PFSK-1 (cell line): ENCODE results near the gene TSPO.

Source experiments
- FOXP2 ChIP-seq: optimal IDR thresholded peaks from 2 replicates; pipeline ENCODE3; 2011; ENCODE audit warnings: borderline replicate concordance, control low read depth, inconsistent platforms; ENCODE audit not compliant: insufficient read depth; ENCODE audit errors: extremely low read length, extremely low read depth
- POLR2AphosphoS5 ChIP-seq: IDR thresholded peaks from 2 replicates; pipeline ENCODE4 v1.6.1; 2012; ENCODE audit warnings: low read depth, mild to moderate bottlenecking, control low read depth, low read length, moderate library complexity
- SIN3A ChIP-seq: IDR thresholded peaks from 2 replicates; pipeline ENCODE4 v1.6.1; 2012; ENCODE audit warnings: mild to moderate bottlenecking, low read length, moderate library complexity, borderline replicate concordance; ENCODE audit not compliant: insufficient read depth
- TAF1 ChIP-seq: IDR thresholded peaks from 2 replicates; pipeline ENCODE4 v1.6.1; 2012; ENCODE audit warnings: low read length, control low read depth, borderline replicate concordance; ENCODE audit not compliant: insufficient read depth
- TF ChIP-seq, protein P1 (sequence below), 2 experiments: IDR thresholded peaks; 2 replicates each; pipeline versions ENCODE4 v1.6.1 to v1.8.0; 2011 to 2012; ENCODE audit warnings: low read depth in 2 of 2, low read length in 2 of 2, control low read depth in 1 of 2, inconsistent platforms in 1 of 2, mild to moderate bottlenecking in 1 of 2, moderate library complexity in 1 of 2; ENCODE audit not compliant: insufficient read depth in 1 of 2

The TSPO gene

DNA sequence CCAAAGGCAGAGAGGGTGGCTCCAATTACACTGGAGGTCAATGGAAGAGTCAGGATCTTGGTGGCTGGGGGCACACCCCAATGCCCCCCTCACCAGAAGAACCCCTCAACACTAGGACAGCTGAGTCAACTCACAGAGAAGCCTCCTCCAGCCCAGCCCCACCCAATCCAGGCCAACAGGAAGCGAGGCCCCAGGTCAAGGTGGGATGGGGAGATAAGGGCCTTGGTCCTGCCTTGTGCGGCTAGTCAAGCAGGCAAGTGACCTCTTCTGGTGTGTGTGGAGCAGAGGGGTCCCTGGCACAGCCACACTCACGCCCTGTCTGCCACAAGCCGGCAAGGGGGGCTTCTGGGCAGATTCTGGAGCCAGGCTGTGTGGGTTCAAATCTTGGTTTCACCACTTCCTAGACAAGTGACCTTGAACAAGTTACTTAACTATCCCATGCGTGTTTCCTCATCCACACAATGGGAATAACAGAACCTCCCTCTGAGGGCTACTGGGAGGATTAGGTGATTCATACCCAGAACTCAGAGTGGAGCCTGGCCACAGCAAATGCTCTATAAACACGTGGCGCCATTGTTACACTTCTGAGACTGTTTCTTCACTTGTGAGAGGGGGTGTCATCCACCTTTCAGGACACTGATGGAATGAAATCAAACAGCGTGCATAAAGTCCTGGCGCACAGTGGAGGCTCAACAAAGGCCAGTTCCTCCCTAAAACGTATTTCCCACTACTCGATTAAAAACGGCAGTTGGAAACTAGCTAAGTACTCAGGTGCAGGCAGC, 32.3 kb downstream of the TSPO start:
- no peak for TF ChIP-seq POLR2AphosphoS5
- TF ChIP-seq, protein P1, sequence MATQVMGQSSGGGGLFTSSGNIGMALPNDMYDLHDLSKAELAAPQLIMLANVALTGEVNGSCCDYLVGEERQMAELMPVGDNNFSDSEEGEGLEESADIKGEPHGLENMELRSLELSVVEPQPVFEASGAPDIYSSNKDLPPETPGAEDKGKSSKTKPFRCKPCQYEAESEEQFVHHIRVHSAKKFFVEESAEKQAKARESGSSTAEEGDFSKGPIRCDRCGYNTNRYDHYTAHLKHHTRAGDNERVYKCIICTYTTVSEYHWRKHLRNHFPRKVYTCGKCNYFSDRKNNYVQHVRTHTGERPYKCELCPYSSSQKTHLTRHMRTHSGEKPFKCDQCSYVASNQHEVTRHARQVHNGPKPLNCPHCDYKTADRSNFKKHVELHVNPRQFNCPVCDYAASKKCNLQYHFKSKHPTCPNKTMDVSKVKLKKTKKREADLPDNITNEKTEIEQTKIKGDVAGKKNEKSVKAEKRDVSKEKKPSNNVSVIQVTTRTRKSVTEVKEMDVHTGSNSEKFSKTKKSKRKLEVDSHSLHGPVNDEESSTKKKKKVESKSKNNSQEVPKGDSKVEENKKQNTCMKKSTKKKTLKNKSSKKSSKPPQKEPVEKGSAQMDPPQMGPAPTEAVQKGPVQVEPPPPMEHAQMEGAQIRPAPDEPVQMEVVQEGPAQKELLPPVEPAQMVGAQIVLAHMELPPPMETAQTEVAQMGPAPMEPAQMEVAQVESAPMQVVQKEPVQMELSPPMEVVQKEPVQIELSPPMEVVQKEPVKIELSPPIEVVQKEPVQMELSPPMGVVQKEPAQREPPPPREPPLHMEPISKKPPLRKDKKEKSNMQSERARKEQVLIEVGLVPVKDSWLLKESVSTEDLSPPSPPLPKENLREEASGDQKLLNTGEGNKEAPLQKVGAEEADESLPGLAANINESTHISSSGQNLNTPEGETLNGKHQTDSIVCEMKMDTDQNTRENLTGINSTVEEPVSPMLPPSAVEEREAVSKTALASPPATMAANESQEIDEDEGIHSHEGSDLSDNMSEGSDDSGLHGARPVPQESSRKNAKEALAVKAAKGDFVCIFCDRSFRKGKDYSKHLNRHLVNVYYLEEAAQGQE (IDR thresholded peaks at IDR 0.05; ENCODE audit: insufficient read depth in 1 of 2, low read depth in 2 of 2, low read length in 2 of 2) = no peak
- no peak for TF ChIP-seq FOXP2
- TF ChIP-seq SIN3A = no peak

DNA sequence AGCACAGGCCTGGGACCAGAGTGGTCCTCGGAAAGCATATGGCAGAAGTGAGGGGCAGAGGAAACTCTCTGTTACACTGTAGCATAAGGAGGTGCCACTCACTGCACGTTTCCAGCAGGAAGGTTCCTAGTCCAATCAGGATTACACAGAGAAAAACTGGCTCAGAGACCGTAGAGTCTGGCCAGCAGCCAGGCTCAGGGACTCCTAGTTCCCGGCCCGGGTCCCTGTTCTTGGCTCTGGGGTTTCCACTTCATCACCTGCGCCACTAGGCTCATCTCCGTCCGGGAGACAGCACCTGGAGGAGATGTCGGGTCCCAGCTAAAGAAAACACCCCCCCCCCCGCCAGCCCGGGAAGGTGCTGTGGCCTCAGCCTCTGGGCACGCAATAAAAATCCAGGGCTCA, 34.5 kb downstream of the TSPO start:
- no peak for TF ChIP-seq TAF1
- TF ChIP-seq FOXP2 = no peak
- TF ChIP-seq, protein P1 (IDR thresholded peaks at IDR 0.05; ENCODE audit: insufficient read depth in 1 of 2, low read depth in 2 of 2, low read length in 2 of 2) = no peak
- no peak for TF ChIP-seq POLR2AphosphoS5
- TF ChIP-seq SIN3A = no peak

DNA sequence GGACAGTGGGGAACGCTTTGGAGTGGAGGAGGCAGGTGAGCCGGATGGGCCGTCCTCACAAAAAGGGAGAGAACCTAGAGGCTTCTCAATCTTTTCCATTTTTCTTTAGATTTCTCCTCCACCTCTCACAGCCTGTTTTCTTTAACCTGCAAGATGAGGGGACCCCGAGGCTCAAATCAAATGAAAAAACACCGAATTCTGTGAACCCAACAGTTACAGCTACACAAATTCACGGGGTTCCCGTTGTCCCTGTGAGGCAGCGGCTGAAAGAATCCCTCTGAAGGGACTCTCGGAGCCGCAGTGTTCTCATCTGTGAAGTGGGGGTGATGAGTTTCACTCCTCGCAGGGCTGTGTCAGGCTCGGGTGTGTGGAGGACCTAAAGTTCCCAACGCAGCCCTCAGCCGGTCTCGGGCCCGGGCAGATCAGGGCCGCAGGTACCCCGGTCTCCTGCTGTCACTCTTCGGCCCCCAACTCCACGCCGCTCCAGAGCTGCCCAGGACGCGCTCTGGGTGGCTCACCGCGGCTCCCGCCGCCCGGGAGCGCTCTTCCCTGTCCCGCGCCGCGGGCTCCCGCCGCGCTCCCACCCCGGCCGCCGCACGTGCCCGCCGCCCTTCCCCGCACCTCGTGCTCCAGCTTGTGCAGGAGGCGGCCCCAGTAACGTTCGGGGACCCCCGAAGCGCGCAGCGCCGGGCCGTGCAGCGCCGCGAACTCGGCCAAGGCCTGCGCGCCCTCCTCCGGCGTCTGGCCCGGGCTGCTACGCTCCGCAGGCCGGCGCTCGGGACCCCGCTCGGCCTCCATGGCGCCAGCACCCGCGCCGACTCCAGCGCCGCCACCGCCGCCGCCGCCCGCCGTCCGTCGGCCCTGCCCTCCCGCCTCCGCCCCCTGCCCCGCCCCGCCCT, 35.2 kb downstream of the TSPO start, which contains the start of gene TTLL12:
TTLL12 (minus strand) TSS at position 863 of the 899 bp plus-strand sequence; CDS start at position 798, 65 bp downstream.
- TF ChIP-seq SIN3A (no peak), FOXP2 (peak; percentile 19)

DNA sequence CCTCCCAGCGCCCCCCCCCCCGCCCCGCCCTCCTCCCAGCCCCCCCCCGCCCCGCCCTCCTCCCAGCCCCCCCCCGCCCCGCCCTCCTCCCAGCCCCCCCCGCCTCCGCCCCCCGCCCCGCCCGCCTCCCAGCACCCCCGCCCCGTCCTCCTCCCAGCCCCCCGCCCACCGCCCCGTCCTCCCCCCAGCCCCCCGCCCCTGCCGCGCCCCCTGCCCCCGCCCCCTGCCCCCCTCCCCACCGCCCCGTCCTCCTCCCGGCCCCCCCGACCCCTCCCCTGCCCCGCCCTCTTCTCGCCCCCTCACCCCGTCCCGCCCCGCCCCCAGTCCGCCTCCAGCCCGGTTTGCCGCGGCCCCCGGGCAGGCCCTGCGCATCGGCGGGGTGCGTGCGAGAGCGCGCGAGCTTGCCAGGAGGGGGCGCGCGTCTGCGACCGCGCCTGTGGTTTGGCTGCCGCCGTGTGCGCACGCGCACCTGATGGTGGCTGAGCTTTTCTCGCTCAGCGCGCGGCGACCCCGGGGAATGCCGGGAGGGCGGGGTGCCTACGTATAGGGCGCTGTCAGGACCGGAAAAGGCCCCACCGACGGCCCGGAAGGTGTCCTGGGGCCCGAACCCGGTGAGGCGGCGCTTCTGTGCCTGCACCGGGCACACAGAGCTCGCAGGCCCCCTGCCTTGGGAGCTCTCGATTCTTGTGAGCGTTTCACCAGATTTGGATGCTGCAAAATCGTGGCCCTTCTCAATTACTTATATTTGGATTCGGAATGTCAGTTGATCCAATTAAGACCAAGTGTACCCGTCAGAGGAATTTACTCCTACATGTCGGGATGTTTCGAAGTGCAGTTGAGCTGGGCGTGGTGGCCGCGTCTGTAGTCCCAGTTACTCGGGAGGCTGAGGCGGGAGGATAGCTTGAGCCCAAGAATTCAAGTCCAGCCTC, 36.1 kb downstream of the TSPO start:
- TF ChIP-seq POLR2AphosphoS5 (0 out of 2 replicates have a peak, but pooled peaks have one; percentile 45), FOXP2 (peak; percentile 88), TAF1 (no peak), SIN3A (no peak)
- TF ChIP-seq, protein P1 (IDR thresholded peaks at IDR 0.05; ENCODE audit: insufficient read depth in 1 of 2, low read depth in 2 of 2, low read length in 2 of 2) = no peak
